Measurements from ENCODE around the gene ZNRF1.

ZNRF1 gene

GRCh38 chr16:75061669-75062068 lies 62.8 kb downstream of the ZNRF1 start:
- no peak for DNase-seq (ENCODE audit: low read depth)

- DNase-seq (ENCODE audit: low read depth): no peak
These were observed 63.5 kb downstream of the ZNRF1 start for GRCh38 chr16:75062135-75062975.

GRCh38 chr16:75062976-75063346 lies 64.1 kb downstream of the ZNRF1 start:
- no peak for DNase-seq (ENCODE audit: low read depth)

- no peak for DNase-seq (ENCODE audit: low read depth)
These were observed 64.8 kb downstream of the ZNRF1 start for GRCh38 chr16:75063549-75064088.

GRCh38 chr16:75064403-75065148 lies 65.8 kb downstream of the ZNRF1 start:
- DNase-seq (ENCODE audit: low read depth): peak; percentile 87

GRCh38 chr16:75065149-75065505 lies 66.3 kb downstream of the ZNRF1 start:
- DNase-seq (ENCODE audit: low read depth): no peak

GRCh38 chr16:75065521-75066149 lies 66.8 kb downstream of the ZNRF1 start:
- no peak for DNase-seq (ENCODE audit: low read depth)

- DNase-seq (ENCODE audit: low read depth): no peak
These were observed 68.1 kb downstream of the ZNRF1 start for GRCh38 chr16:75066861-75067447.

- DNase-seq (ENCODE audit: low read depth): no peak
These were observed 69.5 kb downstream of the ZNRF1 start for GRCh38 chr16:75068085-75069031.

- DNase-seq (ENCODE audit: low read depth): peak; percentile 37
These were observed 71.4 kb downstream of the ZNRF1 start for GRCh38 chr16:75070012-75070841.

- DNase-seq (ENCODE audit: low read depth): no peak
These were observed 72.8 kb downstream of the ZNRF1 start for GRCh38 chr16:75071621-75072020.

- DNase-seq (ENCODE audit: low read depth): no peak
These were observed 73.6 kb downstream of the ZNRF1 start for GRCh38 chr16:75072239-75072947.

- DNase-seq (ENCODE audit: low read depth): peak; percentile 57
These were observed 74.9 kb downstream of the ZNRF1 start for GRCh38 chr16:75073545-75074303.

GRCh38 chr16:75074304-75074793 lies 75.5 kb downstream of the ZNRF1 start:
- no peak for DNase-seq (ENCODE audit: low read depth)

GRCh38 chr16:75074920-75075687 lies 76.3 kb downstream of the ZNRF1 start:
- DNase-seq (ENCODE audit: low read depth): peak; percentile 62

GRCh38 chr16:75075688-75076268 lies 77.0 kb downstream of the ZNRF1 start:
- no peak for DNase-seq (ENCODE audit: low read depth)

GRCh38 chr16:75078886-75079285 lies 80.1 kb downstream of the ZNRF1 start:
- no peak for DNase-seq (ENCODE audit: low read depth)

All from amniotic epithelial cell (primary cell).